Mucosa of descending colon (tissue), 3 donors: Measurements from ENCODE around the gene TMEM82. TPM values are rescaled to one million over a fixed set of nuclear protein-coding genes. Genes with fewer than 3 reads are reported as not detected.

Experiments used
- ATAC-seq: fragments of 200-7000 bp; cut with Tn5 transposase; one replicate; pipeline ENCODE4 v1.9.1; 2020; ENCODE audit warnings: mild to moderate bottlenecking, moderate library complexity
- DNase-seq, 3 donors: peaks; one replicate each; pipeline ENCODE4 v3.0.0-alpha.2; 2020
- H3K36me3 ChIP-seq: fragments of 200-600 bp; one replicate; pipeline ENCODE4 v1.8.0; 2021; ENCODE audit warnings: low read depth, mild to moderate bottlenecking
- H3K4me1 ChIP-seq: fragments of 200-600 bp; one replicate; pipeline ENCODE4 v1.8.0; 2021; ENCODE audit warnings: low read depth, mild to moderate bottlenecking
- H3K4me3 ChIP-seq: fragments of 200-600 bp; one replicate; pipeline ENCODE4 v1.8.0; 2021; ENCODE audit warnings: mild to moderate bottlenecking
- H3K9me3 ChIP-seq: fragments of 200-600 bp; one replicate; pipeline ENCODE4 v1.8.0; 2021; ENCODE audit warnings: mild to moderate bottlenecking
- CTCF ChIP-seq: fragments of 200-600 bp; IDR thresholded peaks from one replicate; pipeline ENCODE4 v1.8.0; 2022; ENCODE audit warnings: antibody characterized with exemption, mild to moderate bottlenecking
- intact Hi-C, 2 donors: fragments of 100-400 bp; cut with DNase I in 1 of 2; cut with micrococcal nuclease in 1 of 2; formaldehyde crosslinking; loops; one replicate each; pipeline versions ENCODE4 v1.11.0 to v1.11.1; 2022; cut with DNase I, micrococcal nuclease
- total RNA-seq, 3 donors: library from RNA; stranded (reverse); fragmentation: NEBNext Ultra II Directional in 2 of 3; extraction: Animal tissue kit (Norgen Biotek cat#: 25700) in 2 of 3; gene quantifications; one replicate each; pipeline versions ENCODE4 v1.2.1 to v1.2.4, GENCODE V29; 2021 to 2023
- donor health status: DM: no; HTN: no; CAD: no; lungs with moderate emphysema.
- donor health status: DM: no; HTN: no; CAD: no.
- donor health status: DM: no; HTN: yes; CAD: no.

TMEM82 gene
- total RNA-seq, 3 donors from 2014 or later: 8.0 to 19.7 (median 16.8) TPM

DNA sequence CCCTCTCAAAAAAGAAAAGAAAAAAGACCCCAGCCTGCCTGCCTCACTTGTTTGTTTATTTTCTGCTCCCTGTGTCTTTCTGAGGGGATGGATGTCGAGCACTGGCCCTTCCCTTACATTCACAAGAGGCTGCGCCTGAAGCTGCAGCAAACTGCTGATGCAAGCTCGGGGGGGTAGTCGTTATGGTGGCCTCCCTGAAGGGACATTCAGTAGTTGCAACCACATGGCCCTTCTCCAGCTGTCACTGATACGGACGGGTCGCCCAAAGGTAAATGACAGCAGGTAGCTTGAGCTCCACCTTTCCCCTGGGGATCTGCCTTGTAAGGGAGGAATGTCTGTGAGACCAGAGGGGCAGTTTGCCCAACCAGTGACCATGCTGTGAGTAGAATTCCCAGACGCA is 40.5 kb upstream of the TMEM82 start:
- TF ChIP-seq CTCF: no peak
- Histone ChIP-seq H3K36me3 (no peaks in the 10 kb centered on the region), H3K9me3 (no peaks in the 10 kb centered on the region), H3K4me3 (no peak overlapping the region), H3K4me1 (no peaks in the 10 kb centered on the region)
- ATAC-seq (no peak), DNase-seq (no peak)
- intact Hi-C loops: no loop called here

DNA sequence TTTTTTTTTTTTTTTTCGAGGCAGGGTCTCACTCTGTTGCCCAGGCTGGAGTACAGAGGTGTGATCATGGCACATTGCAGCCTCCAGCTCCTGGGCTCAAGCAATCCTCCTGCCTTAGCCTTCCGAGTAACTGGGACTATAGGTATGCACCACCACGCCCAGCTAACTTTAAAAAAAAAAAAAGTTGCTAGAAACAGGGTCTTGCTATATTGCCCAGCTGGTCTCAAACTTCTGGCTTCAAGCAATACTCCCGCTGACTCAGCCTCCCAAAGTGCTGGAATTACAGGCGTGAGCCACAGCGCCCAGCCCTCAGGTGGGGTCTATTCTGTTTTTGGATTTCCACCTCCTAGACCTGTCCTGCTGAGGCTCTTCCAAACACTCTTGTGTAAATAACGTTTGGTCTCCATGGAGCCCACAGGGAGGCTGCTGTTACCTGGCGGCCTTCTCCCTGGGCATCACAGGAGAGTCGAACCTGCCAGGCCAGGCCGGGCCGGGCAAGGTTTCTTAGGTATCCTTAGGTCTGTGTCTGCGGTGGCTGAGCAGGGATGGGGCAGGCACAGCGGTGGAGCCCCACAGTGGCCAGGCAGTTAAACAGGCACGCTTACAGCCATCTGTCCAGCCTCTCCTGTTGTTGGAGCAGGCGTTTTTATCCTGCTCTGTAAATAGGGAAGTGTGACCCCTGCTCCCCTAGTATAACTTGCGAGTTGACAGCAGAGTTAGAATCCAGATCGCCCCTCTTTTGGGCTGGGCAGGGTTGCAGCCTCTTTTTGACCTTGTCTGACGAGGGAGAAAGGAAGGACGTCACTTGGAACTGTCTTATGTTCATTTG is 39.4 kb upstream of the TMEM82 start:
- Histone ChIP-seq H3K36me3 (no peaks in the 10 kb centered on the region), H3K4me1 (no peaks in the 10 kb centered on the region), H3K9me3 (no peaks in the 10 kb centered on the region), H3K4me3 (no peak overlapping the region)
- ATAC-seq (peak; percentile 92), DNase-seq (peak in 2 of 3 donors; percentile 46 to 52)
- no peak for TF ChIP-seq CTCF
- intact Hi-C loops: no loop called here

- Histone ChIP-seq H3K4me3 (no peak overlapping the region), H3K9me3 (no peaks in the 10 kb centered on the region), H3K36me3 (no peaks in the 10 kb centered on the region), H3K4me1 (no peaks in the 10 kb centered on the region)
- intact Hi-C loops: no loop called here
- DNase-seq: peak; percentile 48 to 70 (median 53)
- peak; percentile 82 for ATAC-seq
- TF ChIP-seq CTCF: no peak
These were observed 38.7 kb upstream of the TMEM82 start for GRCh38 chr1:15703562-15703961.

- H3K4me3 ChIP-seq: no peak overlapping the region
- ATAC-seq (no peak), DNase-seq (no peak)
- no peaks in the 10 kb centered on the region for H3K36me3 ChIP-seq
- no peak for TF ChIP-seq CTCF
- no peaks in the 10 kb centered on the region for H3K4me1 ChIP-seq
- intact Hi-C loops: no loop called here
- no peaks in the 10 kb centered on the region for H3K9me3 ChIP-seq
These were observed 37.6 kb upstream of the TMEM82 start for GRCh38 chr1:15704526-15705183.

- DNase-seq (no peak), ATAC-seq (no peak)
- TF ChIP-seq CTCF: no peak
- Histone ChIP-seq H3K36me3 (no peaks in the 10 kb centered on the region), H3K4me1 (no peaks in the 10 kb centered on the region), H3K4me3 (no peak overlapping the region), H3K9me3 (no peaks in the 10 kb centered on the region)
- intact Hi-C loops: no loop called here
These were observed 37.1 kb upstream of the TMEM82 start for GRCh38 chr1:15705184-15705566.
